ENCODE measurements around the gene CDK19.

The CDK19 gene

GRCh38 chr6:110645685-110646418 lies 169.4 kb downstream of the CDK19 start:
- Histone ChIP-seq H3K27ac (ENCODE audit: poor library complexity, severe bottlenecking) (no peak overlapping the region), H3K4me3 (ENCODE audit: severe bottlenecking) (no peak overlapping the region), H3K36me3 (ENCODE audit: low read depth) (no peaks in the 10 kb centered on the region), H3K27me3 (ENCODE audit: insufficient read depth, poor library complexity, severe bottlenecking) (no peaks in the 10 kb centered on the region), H3K9me3 (ENCODE audit: severe bottlenecking) (no peaks in the 10 kb centered on the region), H3K4me1 (ENCODE audit: insufficient read depth, poor library complexity, severe bottlenecking) (peaks cover 6% of the 10 kb centered on the region)
- ATAC-seq (ENCODE audit: low read depth) (no peak), DNase-seq (ENCODE audit: low spot score) (peak; percentile 57)
- no peak for TF ChIP-seq CTCF (IDR thresholded peaks at IDR 0.05; ENCODE audit: poor library complexity, severe bottlenecking)

- Histone ChIP-seq H3K4me1 (ENCODE audit: insufficient read depth, poor library complexity, severe bottlenecking) (peaks cover 6% of the 10 kb centered on the region), H3K9me3 (ENCODE audit: severe bottlenecking) (no peaks in the 10 kb centered on the region), H3K4me3 (ENCODE audit: severe bottlenecking) (no peak overlapping the region), H3K36me3 (ENCODE audit: low read depth) (no peaks in the 10 kb centered on the region), H3K27me3 (ENCODE audit: insufficient read depth, poor library complexity, severe bottlenecking) (no peaks in the 10 kb centered on the region), H3K27ac (ENCODE audit: poor library complexity, severe bottlenecking) (no peak overlapping the region)
- DNase-seq (ENCODE audit: low spot score) (no peak), ATAC-seq (ENCODE audit: low read depth) (no peak)
- no peak for TF ChIP-seq CTCF (IDR thresholded peaks at IDR 0.05; ENCODE audit: poor library complexity, severe bottlenecking)
Observed at GRCh38 chr6:110643175-110643574, 172.1 kb downstream of the CDK19 start.

DNA sequence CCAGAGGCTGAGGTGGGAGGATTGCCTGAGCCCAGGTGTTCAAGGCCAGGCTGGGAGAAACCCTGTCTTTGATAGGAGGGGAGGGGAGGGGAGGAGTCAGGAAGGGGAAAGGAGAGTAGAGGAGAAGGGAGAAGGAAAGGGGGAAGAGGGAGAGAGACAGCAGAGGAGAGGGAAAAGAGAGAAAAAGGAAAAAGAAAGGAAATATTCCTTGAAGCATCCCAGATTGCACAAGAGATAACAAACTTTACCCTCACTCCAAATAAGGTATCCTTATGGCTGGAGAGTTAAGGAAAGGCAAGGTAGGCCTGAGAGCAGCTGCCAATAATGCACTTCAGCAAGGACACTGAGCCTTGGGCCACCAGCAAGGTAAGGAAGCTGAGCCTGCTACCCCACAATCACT lies 172.6 kb downstream of the CDK19 start:
- Histone ChIP-seq H3K36me3 (ENCODE audit: low read depth) (no peaks in the 10 kb centered on the region), H3K27me3 (ENCODE audit: insufficient read depth, poor library complexity, severe bottlenecking) (no peaks in the 10 kb centered on the region), H3K4me1 (ENCODE audit: insufficient read depth, poor library complexity, severe bottlenecking) (peaks cover 6% of the 10 kb centered on the region), H3K27ac (ENCODE audit: poor library complexity, severe bottlenecking) (no peak overlapping the region), H3K4me3 (ENCODE audit: severe bottlenecking) (no peak overlapping the region), H3K9me3 (ENCODE audit: severe bottlenecking) (no peaks in the 10 kb centered on the region)
- ATAC-seq (ENCODE audit: low read depth) = no peak
- no peak for TF ChIP-seq CTCF (IDR thresholded peaks at IDR 0.05; ENCODE audit: poor library complexity, severe bottlenecking)
- no peak for DNase-seq (ENCODE audit: low spot score)

- H3K4me1 ChIP-seq (ENCODE audit: insufficient read depth, poor library complexity, severe bottlenecking) = no peaks in the 10 kb centered on the region
- DNase-seq (ENCODE audit: low spot score) (no peak), ATAC-seq (ENCODE audit: low read depth) (no peak)
- H3K27ac ChIP-seq (ENCODE audit: poor library complexity, severe bottlenecking) = no peak overlapping the region
- TF ChIP-seq CTCF (IDR thresholded peaks at IDR 0.05; ENCODE audit: poor library complexity, severe bottlenecking) = no peak
- H3K27me3 ChIP-seq (ENCODE audit: insufficient read depth, poor library complexity, severe bottlenecking) = no peaks in the 10 kb centered on the region
- H3K36me3 ChIP-seq (ENCODE audit: low read depth) = no peaks in the 10 kb centered on the region
- H3K9me3 ChIP-seq (ENCODE audit: severe bottlenecking) = no peaks in the 10 kb centered on the region
- H3K4me3 ChIP-seq (ENCODE audit: severe bottlenecking) = no peak overlapping the region
Observed at GRCh38 chr6:110636781-110637180, 178.5 kb downstream of the CDK19 start.

GRCh38 chr6:110635096-110635495 lies 180.2 kb downstream of the CDK19 start:
- Histone ChIP-seq H3K36me3 (ENCODE audit: low read depth) (no peaks in the 10 kb centered on the region), H3K4me3 (ENCODE audit: severe bottlenecking) (no peak overlapping the region), H3K27me3 (ENCODE audit: insufficient read depth, poor library complexity, severe bottlenecking) (no peaks in the 10 kb centered on the region), H3K4me1 (ENCODE audit: insufficient read depth, poor library complexity, severe bottlenecking) (no peaks in the 10 kb centered on the region), H3K9me3 (ENCODE audit: severe bottlenecking) (no peaks in the 10 kb centered on the region), H3K27ac (ENCODE audit: poor library complexity, severe bottlenecking) (no peak overlapping the region)
- no peak for ATAC-seq (ENCODE audit: low read depth)
- no peak for TF ChIP-seq CTCF (IDR thresholded peaks at IDR 0.05; ENCODE audit: poor library complexity, severe bottlenecking)
- DNase-seq (ENCODE audit: low spot score) = no peak
